GM12873 (cell line): ENCODE measurements around the gene TOMM20.

Experiments used
- TF ChIP-seq, protein P1 (sequence below): IDR thresholded peaks from 2 replicates; pipeline ENCODE4 v1.5.1; 2012; ENCODE audit warnings: low read depth, mild to moderate bottlenecking, moderate library complexity, low read length, control low read depth; ENCODE audit not compliant: insufficient read depth; ENCODE audit errors: missing control alignments

Gene TOMM20

DNA sequence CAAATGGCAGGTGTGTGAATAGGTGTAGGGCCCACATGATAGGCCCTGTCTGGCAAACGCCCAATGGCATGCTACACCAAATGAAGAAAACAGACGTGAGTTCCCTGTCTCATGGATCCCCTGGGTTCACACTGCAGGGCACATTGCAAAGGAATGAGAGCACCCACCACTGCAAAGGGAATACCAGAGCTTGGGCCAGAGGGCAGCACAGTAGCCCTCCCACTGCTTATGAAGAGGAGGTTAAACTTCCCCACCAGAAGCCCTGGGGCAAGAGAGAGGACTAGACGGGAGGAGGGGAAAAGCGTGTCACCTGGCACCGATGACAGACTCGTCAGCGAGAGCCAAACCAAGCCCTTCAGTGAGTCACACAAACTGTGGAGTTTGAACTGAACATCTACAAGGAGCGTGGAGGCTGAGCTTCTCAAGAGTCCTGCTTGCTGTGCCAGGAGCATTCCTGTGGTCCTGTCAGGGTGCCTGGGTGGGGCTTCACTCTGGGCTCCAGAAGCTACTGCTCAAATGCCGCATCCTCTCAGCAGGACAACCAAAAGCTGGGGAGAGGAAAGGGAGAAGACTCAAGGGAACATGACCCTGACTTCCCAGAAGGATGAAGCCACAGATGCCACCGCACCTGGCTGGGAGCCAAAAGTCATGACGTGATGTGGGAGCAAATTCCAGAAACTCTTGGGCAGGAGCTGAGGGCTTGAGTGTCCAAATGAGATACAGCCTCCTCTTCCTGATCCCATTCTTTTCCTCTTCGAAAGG lies 61.1 kb downstream of the TOMM20 start:
- TF ChIP-seq, protein P1, sequence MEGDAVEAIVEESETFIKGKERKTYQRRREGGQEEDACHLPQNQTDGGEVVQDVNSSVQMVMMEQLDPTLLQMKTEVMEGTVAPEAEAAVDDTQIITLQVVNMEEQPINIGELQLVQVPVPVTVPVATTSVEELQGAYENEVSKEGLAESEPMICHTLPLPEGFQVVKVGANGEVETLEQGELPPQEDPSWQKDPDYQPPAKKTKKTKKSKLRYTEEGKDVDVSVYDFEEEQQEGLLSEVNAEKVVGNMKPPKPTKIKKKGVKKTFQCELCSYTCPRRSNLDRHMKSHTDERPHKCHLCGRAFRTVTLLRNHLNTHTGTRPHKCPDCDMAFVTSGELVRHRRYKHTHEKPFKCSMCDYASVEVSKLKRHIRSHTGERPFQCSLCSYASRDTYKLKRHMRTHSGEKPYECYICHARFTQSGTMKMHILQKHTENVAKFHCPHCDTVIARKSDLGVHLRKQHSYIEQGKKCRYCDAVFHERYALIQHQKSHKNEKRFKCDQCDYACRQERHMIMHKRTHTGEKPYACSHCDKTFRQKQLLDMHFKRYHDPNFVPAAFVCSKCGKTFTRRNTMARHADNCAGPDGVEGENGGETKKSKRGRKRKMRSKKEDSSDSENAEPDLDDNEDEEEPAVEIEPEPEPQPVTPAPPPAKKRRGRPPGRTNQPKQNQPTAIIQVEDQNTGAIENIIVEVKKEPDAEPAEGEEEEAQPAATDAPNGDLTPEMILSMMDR, result no peak

GRCh38 chr1:235063068-235063765 lies 65.4 kb downstream of the TOMM20 start:
- TF ChIP-seq, protein P1, result no peak

GRCh38 chr1:235060607-235061470 lies 67.8 kb downstream of the TOMM20 start:
- TF ChIP-seq, protein P1, result no peak
